HG03103 (cell line): ENCODE results near the gene MGARP.
A peak's percentile ranks its signal among the peaks of the same experiment; 100 is the strongest.

Source experiments
- ATAC-seq: cut with Tn5 transposase; IDR thresholded peaks from one replicate; pipeline ENCODE4 v1.9.1; 2021; ENCODE audit warnings: low read depth; ENCODE audit not compliant: unreplicated experiment

MGARP gene

DNA sequence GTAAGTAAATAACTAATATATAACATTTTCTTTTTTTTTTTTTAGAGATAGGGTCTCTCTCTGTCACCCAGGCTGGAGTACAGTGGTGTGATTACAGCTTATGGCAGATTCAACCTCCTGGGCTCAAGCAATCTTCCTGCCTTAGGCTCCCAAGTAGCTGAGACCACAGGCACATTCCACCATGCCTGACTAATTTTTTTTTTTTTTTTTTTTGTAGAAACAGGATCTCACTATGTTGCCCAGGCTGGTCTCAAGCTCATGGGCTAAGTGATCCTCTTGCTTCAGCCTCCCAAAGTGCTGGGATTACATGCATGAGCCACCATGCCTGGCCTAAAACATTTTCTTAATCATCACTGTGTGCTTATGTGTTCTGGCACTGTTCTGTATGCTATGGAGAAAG lies 32.8 kb downstream of the MGARP start:
- ATAC-seq: no peak

DNA sequence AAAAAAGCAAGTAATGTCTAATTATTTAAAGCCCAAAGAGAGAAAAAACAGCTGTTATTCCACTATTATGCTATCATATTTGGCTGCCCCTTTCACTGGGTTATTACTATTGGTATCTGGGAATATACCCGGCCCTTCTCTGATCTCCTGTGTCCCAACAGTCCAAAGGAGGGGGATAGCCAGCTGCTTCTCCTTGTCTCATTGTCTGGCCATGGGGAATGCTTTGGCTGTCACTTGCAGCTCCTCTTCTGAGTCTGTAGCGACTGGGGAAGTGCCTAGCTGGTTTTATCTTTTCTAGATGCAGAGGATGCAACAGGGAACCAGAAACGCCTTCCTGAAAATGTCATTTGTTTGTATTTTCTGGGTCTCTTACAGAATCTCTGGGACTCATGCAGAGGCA lies 33.9 kb downstream of the MGARP start:
- no peak for ATAC-seq

DNA sequence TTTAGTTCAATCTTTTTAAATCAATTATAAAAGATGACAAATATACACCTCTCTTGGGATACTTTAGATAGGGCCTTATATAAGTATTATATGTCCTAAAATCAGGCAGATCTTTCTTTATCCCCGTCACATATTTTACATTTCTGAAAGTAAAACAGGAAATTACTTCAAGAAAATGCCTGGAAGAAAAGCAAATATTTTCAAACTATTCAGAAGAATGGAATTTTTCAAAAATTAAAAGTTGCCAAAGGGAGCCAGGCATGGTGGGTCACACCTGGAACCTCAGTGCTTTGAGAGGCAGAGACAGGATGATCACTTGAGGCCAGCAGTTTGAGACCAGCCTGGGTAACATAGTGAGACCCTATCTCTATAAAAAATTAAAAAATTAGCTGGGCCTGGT lies 34.4 kb downstream of the MGARP start:
- no peak for ATAC-seq

DNA sequence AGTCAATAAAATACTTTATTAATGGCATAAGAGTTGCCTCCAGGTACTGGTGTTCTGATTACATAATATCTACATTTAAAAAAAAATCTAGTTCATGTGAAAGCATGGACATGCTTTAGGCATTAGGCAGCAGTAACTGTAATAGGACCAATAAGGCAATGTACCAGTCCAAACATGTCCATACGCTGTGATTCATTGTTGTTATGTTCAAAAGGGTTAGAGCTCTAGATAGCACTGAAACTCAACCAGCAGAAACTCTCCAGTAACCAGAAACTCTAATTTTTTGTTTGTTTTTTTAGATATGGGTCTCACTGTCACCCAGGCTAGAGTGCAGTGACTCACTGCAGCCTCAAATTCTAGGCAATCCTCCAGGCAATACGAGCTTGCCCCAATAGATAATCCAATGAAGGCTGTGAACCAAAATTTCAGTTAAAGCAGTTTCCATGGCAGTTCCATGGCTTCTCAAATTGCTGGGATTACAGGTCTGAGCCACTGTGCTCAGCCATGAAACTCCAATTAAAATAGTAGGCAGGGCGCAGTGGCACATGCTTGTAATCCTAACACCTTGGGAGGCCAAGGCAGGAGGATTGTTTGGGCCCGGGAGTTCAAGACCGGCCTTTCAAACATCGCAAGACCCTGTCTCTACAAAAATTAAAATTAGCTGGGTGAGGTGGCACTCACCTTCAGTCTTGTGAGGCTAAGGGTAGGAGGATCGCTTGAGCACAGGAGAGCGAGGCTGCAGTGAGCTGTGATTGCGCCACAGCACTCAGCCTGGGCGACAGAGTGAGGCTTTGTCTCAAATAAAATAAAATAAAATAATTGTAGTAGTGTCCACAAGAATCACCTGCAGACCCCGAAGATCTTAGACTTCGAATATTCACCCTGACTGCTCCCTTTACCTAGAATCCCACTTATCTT lies 36.3 kb downstream of the MGARP start:
- ATAC-seq: no peak

DNA sequence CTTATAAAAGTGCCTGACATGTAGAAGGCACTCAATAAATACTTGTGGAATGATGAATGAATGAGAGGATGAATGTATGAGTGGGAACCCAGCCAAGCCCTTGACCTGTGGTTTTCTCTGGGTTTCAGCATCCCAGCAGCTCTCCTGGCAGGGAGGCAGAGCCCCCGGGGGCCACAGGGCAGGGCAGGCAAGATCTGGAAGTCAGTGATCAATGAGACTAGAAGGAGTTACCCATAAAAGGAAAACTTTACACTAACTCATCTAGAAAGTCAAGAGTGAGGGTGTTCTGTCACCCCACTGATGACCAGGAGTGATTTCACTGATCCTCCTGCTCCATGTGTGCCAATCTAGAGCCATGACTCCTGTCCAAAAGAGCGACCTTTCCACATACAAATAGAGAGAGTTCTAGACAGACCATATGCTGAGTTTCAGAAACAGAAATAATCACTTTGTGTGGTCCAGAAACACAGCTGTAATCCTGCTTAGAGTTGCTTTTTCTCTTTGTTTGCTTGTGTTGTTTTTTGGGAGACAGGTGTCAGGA lies 37.4 kb downstream of the MGARP start:
- no peak for ATAC-seq

DNA sequence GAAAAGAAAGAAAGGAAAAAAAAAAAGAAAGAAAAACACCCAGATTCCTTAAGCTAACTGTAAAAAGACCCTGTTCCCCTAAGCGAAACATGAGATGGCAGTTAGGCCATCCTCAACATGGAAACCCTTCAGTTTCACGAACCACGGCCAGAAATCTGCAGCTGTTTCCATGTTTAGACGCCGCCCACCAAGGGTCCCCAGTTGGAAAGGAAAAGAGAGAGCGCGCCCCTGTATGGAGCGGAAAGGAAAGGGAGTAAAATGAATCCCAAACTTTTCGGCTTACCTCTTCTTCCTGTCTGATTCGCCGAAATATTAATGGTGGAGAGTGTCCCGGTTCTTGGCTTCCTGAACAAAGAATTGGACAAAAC lies 38.3 kb downstream of the MGARP start:
- ATAC-seq: no peak

DNA sequence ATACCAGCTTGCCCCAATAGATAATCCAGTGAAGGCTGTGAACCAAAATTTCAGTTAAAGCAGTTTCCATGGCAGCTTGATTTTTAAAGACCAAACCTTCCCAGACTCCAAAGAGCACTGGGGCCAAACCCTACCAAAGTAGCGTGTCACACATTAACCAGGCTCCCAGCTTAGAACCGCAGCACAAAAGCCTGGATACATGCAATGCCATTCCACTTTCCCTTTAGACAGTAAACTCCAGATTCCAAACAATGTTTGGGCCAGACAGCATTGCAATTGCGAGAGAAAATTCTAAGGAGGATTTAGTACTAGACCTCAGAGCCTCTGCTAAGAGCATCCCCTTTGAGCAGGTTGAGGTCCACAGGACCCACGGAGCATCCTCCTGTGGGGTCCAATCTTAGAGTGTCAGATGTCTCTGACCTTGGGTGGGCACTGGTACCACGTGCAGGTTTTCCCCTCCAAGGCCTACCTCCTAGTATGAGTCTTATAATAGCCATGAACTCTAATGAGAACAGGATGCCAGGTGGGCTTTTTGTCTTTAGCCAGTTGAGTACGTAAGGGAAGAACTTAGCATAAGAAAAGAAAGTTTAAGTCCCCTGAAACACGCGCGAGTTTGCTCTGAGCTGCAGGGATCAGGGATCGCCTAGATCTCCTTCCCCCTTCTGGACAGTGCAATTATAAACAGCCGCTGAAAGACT lies 38.8 kb downstream of the MGARP start:
- ATAC-seq: no peak

DNA sequence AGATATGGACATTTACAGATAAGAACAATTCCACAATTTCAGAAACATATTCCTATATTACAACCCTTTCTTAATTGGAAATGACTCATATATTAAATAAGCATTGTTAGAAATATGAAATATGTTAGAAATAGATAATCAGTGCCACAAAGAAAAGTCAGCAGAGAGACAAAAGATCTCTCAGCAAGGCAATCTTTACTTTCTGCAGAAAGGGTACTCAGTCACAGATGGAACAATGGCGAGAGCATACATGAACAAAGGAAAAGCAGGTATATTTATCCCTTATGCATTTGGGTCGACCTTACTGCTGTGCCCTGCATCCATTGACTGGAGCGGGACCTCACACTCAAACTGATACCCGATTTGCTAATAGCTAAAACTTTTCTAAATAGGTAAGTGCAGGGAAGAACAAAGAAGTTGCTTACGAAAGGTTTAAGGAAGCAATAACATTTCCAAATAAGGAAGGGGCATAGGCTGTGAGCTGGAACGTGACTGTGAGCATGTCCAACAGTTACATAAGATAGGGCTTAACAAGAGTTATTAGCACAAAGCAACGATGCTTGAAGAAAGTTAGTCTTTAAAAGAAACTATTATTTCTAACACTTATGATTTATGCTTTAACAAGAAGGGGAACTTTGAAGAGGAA lies 40.8 kb downstream of the MGARP start:
- no peak for ATAC-seq

DNA sequence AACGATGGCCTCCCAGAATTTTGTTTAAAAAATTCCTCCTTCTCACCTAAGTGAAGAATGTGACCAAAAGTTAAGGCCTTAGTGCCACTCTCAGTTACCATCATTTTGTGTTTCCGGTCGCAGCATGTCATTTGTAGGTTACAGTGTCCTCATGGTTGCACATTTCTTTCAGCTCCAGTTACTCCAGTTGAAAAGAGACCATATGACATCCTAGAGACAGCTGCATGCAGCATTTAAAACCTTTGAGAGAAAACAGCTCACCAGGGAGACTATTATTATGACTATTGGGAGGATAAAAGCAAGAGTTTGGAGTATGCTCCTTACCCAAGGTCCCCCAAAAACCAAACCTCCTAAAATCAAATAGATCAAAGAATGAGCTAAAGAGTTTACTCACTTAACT lies 45.8 kb downstream of the MGARP start:
- no peak for ATAC-seq

DNA sequence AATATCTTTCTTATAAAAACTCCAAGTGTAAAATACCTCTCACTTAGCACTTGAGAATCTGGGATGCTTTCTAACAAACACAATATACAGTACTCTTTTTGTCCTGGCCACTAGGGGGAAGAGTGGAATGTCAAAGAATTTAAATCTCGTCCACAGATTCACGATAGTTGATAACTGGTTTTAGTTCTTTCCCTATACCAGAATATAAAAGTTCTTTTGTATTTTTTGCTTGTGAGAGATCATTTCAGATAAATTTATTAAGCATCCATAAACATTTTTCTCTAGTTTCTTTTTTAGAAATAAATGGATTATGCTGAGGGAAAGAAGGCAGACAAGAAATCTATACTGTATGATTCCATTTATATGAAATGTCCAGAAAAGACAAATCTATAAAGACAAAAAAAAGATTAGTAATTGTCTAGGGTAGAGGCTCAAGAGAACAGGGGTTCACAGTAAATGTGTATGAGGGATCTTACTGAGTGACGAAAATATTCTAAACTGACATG lies 50.4 kb downstream of the MGARP start:
- ATAC-seq: peak; percentile 72

DNA sequence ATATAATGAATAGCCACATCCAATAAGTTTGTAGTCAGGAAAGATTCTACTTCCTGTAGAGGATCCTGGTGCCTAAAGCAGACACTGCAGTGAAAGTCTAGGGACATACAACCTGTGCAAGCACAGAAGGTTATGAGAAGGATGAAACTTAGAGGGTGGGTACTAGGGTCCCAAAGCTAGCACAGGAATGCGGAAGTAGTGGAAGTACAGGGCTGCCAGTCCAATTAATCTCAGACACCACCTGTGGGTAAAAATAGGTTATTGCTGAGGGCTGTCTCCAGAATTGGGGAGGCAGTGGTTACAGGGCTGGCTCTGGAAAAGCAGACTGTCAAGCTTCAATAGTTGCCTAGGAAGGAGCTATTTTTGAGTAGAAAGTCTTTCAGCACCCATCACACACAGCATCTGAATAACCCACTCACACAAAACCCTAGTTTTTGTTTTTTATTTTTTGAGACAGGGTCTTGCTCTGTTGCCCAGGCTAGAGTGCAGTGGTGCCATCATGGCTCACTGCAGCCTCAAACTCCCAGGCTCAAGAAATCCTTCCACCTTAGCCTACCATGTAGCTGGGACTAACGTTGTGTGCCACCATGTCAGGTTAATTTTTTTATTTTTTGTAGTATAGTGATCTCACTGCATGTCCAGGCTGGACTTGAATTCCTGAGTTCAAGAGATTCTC lies 52.2 kb downstream of the MGARP start:
- ATAC-seq: no peak

DNA sequence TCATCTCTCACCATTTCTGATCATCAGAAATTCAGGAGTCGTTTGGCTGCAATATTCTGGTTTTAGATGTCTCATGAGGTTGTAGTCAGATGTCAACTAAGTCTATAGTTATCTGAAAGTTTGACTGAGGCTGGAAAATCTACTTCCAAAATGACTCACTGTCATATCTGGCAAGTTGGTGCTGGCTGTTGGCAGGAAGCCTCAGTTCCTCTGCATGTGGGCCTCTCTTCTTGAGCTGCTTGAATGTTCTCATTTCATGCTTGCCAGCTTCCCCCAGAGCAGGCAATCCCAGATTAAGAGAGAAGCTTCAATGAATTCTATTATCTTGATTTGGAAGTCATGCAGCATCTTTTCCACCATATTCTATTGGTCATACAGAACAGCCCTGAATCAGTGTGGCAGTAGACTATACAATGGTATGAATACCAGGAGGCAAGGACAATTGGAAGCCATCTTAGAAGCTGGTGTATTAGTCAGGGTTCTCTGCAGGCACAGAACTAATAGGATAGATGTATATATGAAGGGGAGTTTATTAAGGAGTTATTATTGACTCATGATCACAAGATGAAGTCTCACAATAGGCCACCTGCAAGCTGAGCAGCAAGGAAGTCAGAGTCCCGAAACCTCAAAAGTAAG lies 56.2 kb downstream of the MGARP start:
- no peak for ATAC-seq

DNA sequence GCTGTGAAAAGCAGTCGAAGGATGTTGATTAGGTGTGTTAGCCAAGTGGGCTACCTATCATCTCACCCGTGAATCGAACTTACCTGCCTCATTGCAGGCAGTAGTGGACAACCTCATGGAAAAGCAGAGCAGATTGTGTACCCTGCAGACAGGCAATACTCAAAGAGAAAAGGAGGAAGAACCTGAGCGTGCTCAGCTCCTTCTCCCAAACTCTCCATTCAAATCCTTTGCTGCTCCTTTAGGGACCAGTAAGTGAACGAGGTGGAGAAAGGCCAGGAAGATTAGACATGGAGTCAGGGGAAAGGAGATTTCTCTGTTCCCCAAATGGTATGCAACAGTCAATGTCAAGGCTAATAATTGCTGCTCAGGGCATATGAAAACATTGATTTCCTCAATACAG lies 57.8 kb downstream of the MGARP start:
- ATAC-seq: no peak

DNA sequence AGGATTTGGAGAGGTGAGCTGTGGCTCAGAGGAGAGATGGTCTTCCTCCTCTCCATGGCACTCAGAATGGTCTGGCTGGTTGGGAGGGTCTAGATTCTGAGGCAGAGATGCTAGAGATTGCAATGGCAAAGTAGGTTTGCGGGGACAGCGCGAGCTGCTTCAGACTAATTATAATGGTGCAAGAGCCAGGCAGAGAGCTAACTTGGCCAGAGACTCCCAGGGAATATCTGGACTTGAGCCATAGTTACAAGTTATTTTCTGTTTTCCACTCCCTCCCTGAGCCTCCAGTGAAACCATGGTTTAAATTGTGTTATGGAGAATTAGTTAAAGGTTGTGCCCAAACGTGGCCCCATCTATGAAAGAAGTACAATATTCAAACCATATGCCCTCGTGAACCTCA lies 58.3 kb downstream of the MGARP start:
- ATAC-seq: no peak

DNA sequence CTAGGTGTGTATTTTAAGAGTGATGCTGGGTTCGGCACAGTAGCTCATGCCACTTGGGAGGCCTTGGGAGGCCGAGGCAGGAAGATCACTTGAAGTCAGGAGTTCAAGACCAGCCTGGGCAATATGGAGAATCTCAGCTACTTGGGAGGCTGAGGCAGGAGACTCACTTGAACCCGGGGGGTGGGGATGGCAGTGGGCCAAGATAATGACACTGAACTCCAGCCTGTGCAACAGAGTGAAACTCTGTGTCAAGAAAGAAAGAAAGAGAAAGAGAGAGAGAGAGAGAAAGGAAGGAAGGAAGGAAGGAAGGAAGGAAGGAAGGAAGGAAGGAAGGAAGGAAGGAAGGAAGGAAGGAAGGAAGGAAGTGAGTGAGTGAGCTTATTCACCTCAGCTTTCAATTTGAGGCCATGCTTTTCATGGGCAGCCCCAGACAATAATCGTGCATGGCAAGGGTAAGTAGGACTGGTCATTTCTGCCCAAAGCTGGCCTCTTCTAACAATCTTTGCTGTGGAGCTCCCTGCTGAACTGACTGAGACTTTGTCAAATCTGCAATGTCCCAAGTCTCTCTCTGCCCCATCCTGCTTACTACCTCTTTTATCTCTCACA lies 60.5 kb downstream of the MGARP start:
- no peak for ATAC-seq
